Nucleus accumbens (tissue), 56 donors: ENCODE results near the gene CEP78.

ENCODE experiments used
- DNase-seq, 56 donors: peaks; one replicate each; lab custom pipeline; 2025; lab: John Stamatoyannopoulos, UW

The CEP78 gene

GRCh38 chr9:78303377-78304062, 67.6 kb downstream of the CEP78 start:
- DNase-seq: no peak

GRCh38 chr9:78304357-78304756, 68.5 kb downstream of the CEP78 start:
- DNase-seq: no peak

DNA sequence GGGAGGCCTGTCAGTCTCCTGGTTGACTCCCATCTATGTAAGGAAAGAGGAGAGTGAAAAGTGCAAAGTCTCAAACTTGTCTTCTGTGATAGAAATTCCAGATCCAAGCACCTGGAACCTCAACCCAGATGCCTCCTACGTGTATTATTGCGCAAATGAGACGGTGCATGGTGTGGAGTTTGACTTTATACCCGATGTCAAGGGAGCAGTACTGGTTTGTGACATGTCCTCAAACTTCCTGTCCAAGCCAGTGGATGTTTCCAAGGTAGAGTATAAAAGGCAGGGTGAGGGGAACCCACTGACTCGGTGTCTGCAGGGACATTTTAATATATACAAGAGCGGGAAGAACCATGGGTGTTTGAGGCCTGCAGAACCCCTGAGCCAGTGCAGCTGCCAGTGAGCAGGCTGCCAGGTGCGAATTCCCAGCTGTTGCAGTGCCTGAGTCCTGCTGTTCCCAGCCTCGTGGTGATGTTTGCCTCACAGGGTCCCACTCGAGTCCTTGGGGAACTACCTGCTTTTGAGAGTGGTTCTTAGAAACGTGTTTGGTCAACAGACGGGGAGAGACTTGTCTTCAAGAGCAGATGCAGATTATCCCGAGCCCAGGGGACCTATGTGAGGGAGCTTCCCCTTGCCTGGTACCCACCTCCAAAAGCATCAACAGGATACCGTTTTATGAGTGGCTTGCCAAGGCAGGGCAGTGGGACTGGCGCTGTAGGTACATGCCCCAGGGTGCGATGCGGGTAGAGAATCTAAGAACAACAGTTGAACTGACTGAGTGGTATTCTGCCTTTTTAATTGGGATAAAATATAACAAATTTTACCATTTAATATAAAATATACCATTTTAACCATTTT, 70.6 kb downstream of the CEP78 start:
- DNase-seq: no peak

- no peak for DNase-seq
Observed at GRCh38 chr9:78307360-78307759, 71.5 kb downstream of the CEP78 start.

DNA sequence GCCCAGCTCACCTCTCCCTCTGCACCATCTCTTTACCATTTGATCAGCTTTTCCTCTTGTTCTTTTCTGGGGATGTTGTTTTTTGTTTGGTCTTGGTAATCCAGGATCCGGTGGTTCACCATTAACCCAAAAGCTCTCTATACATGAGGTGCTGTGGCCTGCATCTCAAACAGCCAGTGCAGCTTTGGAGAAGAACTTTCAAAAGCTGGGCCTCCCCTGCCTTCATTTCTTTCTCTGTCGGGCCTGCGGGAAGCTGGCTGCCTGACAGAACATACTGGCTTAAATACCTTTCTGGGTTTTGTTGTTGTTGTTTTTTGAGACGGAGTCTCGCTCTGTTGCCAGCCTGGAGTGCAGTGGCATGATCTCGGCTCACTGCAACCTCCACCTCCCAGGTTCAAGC, 73.2 kb downstream of the CEP78 start:
- DNase-seq: no peak

- no peak for DNase-seq
Observed at GRCh38 chr9:78311075-78311474, 75.2 kb downstream of the CEP78 start.

DNA sequence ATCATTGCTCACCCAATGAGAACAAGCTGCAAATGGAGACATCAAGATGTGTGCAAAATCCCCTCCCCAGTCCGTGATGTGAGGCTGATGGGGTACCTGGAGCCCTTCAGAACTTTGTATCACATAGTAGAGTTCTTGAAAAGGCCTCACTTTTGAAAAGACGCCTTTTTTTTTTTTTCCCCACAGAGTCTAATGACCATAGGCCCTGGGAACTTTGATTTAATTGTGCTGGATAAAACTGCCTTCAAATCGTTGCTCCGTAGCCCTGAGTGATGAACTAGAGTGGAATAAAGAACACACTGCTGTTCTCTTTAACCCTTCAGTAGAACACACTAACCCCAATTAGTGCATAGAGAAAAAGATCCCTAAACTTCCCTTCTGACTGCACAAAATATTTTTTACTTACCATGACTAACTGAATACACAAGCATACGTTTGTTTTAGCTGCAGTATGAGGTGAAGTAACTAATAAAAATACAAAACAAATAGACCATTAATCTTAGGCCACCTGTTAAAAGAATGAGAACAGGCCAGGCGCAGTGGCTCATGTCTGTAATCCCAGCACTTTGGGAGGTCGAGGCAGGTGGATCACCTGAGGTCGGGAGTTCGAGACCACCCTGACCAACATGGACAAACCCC, 76.1 kb downstream of the CEP78 start:
- DNase-seq: no peak

- no peak for DNase-seq
Observed at GRCh38 chr9:78314550-78314949, 78.7 kb downstream of the CEP78 start.

GRCh38 chr9:78314953-78315870, 79.3 kb downstream of the CEP78 start:
- peak in 1 of 56 donors; percentile 4 for DNase-seq

DNA sequence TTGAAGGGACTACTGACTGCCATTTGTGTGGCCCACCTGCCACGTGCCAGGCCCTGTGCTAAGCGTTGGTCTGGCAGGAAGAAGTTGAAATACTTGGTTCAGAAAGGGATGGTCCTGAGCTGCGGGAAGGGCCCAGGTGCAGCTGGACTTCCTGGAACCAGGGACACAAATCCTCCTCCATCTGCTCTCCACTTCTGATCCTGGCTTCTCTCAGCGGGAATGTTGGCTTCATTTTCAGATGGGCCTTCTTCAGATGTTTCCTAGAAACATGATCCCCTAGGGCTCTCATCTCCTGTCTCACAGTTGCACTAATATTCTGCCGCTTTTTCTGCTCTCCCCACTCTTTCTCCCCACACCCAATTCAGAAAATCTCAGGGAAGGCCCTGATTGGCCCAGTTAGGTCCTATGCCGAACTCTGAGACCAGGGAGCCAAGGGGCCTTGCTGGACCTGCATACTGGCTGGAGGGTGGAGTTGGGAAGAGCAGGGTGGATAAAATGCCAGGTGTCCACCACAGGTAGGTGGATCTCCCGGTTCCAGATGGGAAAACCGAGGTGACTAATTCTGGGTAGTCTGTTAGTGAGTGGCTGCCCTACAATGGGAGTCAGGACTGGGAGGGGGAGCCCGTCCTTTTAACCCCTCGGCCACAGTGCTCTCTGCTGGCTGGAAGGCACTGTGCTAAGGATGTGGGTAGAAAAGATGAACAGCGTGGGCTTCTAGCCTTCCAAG, 80.5 kb downstream of the CEP78 start:
- DNase-seq: no peak

GRCh38 chr9:78319197-78320029, 83.5 kb downstream of the CEP78 start:
- peak in 41 of 56 donors; percentile 6 to 71 (median 30) for DNase-seq

GRCh38 chr9:78320030-78320693, 84.3 kb downstream of the CEP78 start:
- no peak for DNase-seq

GRCh38 chr9:78320875-78321496, 85.1 kb downstream of the CEP78 start:
- DNase-seq: no peak

- DNase-seq: no peak
Observed at GRCh38 chr9:78321505-78321904, 85.6 kb downstream of the CEP78 start.

GRCh38 chr9:78324068-78324650, 88.3 kb downstream of the CEP78 start:
- DNase-seq: no peak

DNA sequence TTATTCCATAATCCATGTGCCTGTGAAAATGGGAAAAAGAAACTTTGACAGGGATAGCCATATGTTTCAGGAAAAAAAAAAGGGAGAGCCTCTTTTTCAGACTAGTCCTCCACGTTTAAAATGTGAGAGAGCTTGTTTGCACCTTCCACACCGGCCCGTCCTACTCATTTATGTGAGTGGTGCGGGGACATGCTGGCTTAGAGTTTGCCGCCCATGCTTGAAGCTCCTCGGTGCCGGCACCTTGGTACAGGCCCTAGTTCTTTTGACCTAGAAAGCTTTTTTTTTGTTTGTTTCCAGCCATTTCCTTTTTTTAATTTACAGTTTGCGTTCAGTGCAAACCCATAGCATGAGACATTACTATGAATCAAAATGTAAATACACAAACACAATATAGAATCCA, 88.8 kb downstream of the CEP78 start:
- DNase-seq: no peak

- peak in 41 of 56 donors; percentile 7 to 68 (median 28) for DNase-seq
Observed at GRCh38 chr9:78325343-78325742, 89.5 kb downstream of the CEP78 start.
